Thyroid gland (tissue), 4 donors: ENCODE data around the gene C20orf144.

Experiments
- CTCF ChIP-seq, 6 experiments: fragments of 200-600 bp in 3 of 6; fragments of 450-650 bp in 3 of 6; sonication (generic) in 3 of 6; IDR thresholded peaks; one replicate each; pipeline ENCODE4 v1.5.1; 2016 to 2019; ENCODE audit warnings: antibody characterized with exemption in 6 of 6, mild to moderate bottlenecking in 2 of 6, inconsistent platforms in 1 of 6, moderate library complexity in 1 of 6
- POLR2A ChIP-seq, 2 donors: fragments of 450-650 bp; IDR thresholded peaks; one replicate each; pipeline ENCODE4 v1.6.1; 2017; ENCODE audit warnings: antibody characterized with exemption in 2 of 2, mild to moderate bottlenecking in 2 of 2, moderate library complexity in 1 of 2

- no peak for TF ChIP-seq CTCF (IDR thresholded peaks at IDR 0.05)
- TF ChIP-seq POLR2A (IDR thresholded peaks at IDR 0.05), result no peak
These were observed 10.9 kb downstream of the C20orf144 start for GRCh38 chr20:33673114-33673409.
